Esophagus squamous epithelium (tissue), 5 donors: Measurements from ENCODE around the gene RPS6KA4. TPM values are rescaled to one million over a fixed set of nuclear protein-coding genes. Genes with fewer than 3 reads are reported as not detected.

Experiments used
- DNase-seq: peaks from one replicate; lab custom pipeline; 2025; lab: John Stamatoyannopoulos, UW
- H3K27ac ChIP-seq, 4 donors: fragments of 200-600 bp; sonication (generic); one replicate each; pipeline ENCODE4 v1.5.1; 2016 to 2019; ENCODE audit warnings: mild to moderate bottlenecking in 1 of 4
- H3K27me3 ChIP-seq, 4 donors: fragments of 200-600 bp; sonication (generic); 1 replicate in 3 of 4; 2 replicates in 1 of 4; pipeline versions ENCODE4 v1.5.1 to v1.6.0; 2017 to 2021; ENCODE audit warnings: antibody characterized with exemption in 1 of 4
- H3K36me3 ChIP-seq, 3 donors: fragments of 200-600 bp; sonication (generic); one replicate each; pipeline ENCODE4 v1.5.1; 2016 to 2019
- H3K4me1 ChIP-seq, 3 donors: fragments of 200-600 bp; sonication (generic); one replicate each; pipeline ENCODE4 v1.5.1; 2017 to 2019
- H3K4me3 ChIP-seq, 4 donors: fragments of 200-600 bp; sonication (generic); 1 replicate in 3 of 4; 2 replicates in 1 of 4; pipeline ENCODE4 v1.5.1; 2016 to 2019; ENCODE audit warnings: mild to moderate bottlenecking in 2 of 4, moderate library complexity in 1 of 4
- H3K9me3 ChIP-seq, 3 donors: fragments of 200-600 bp; sonication (generic); one replicate each; pipeline ENCODE4 v1.5.1; 2016 to 2019
- POLR2A ChIP-seq, 4 donors: fragments of 450-650 bp; IDR thresholded peaks; one replicate each; pipeline ENCODE4 v1.6.1; 2017; ENCODE audit warnings: antibody characterized with exemption in 4 of 4, mild to moderate bottlenecking in 4 of 4, moderate library complexity in 3 of 4
- WGBS, 2 donors: methylation state at CpG; one replicate each; pipeline ENCODE4 v1.1.5; 2018; 5-methylcytosine and 5-hydroxymethylcytosine counted together
- intact Hi-C: fragments of 100-400 bp; cut with DNase I; formaldehyde crosslinking; loops from one replicate; pipeline ENCODE4 v1.15.0; 2022
- total RNA-seq, 4 donors: library from RNA; depleted of rRNA; stranded (reverse); fragments of >200 nt; gene quantifications; one replicate each; pipeline ENCODE4 v1.1.0, GENCODE V29; 2016
- TF ChIP-seq, protein P1 (sequence below), 6 experiments: fragments of 450-650 bp in 4 of 6; fragments of 200-600 bp in 2 of 6; sonication (generic) in 2 of 6; IDR thresholded peaks; one replicate each; pipeline ENCODE4 v1.5.1; 2016 to 2019; ENCODE audit warnings: antibody characterized with exemption in 6 of 6, mild to moderate bottlenecking in 4 of 6, moderate library complexity in 4 of 6
- donor health status: DM: yes; HTN: yes; CAD: no.

Gene RPS6KA4
- total RNA-seq, 4 donors from 2014 or later, result 28.6 to 69.8 (median 55.0) TPM

DNA sequence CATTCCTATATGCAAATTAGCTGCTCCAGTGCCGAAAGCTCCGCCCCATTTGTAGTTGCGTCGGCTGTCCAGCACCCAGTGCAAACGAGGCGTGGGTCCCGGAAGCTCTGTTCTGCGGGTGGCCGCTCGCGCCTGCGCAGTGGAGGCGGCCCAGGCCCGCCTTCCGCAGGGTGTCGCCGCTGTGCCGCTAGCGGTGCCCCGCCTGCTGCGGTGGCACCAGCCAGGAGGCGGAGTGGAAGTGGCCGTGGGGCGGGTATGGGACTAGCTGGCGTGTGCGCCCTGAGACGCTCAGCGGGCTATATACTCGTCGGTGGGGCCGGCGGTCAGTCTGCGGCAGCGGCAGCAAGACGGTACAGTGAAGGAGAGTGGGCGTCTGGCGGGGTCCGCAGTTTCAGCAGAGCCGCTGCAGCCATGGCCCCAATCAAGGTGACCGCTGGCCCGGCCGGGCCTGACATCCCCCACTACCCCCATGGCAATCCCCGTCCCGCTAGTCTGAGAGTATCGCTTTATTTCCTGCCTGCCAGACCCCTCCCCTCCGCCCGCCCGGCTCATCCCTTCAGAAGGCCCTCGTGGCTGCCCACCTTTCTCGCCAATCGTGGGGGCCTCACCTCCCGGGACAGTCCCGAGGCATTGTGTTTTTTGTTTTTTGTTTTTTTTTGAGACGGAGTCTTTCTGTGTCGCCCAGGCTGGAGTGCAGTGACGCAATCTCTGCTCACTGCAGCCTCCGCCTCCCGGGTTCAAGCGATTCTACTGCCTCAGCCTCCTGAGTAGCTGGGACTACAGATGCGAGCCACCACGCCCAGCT, 40.8 kb upstream of the RPS6KA4 start, which contains the start of gene PRDX5:
Gene PRDX5, plus strand, starts transcription at position 161 of the 805 bp plus-strand sequence. Its CDS starts 95 bp downstream, at position 256.
- intact Hi-C loops, result no loop called here
- Histone ChIP-seq H3K27me3 (no peaks in the 10 kb centered on the region), H3K27ac (peak within 1 kb of the TSS; percentile 92 to 99 (median 98)), H3K9me3 (no peaks in the 10 kb centered on the region), H3K4me1 (peaks cover 43 to 87% (median 46%) of the 10 kb centered on the region in 3 donors), H3K36me3 (peaks cover 18 to 60% (median 28%) of the 10 kb centered on the region in 3 donors), H3K4me3 (peak within 1 kb of the TSS; percentile 60 to 91 (median 82))
- DNase-seq, result peak; percentile 81
- 0% methylated on average over 14 to 38 of the region's 61 CpGs for WGBS, 2 donors
- peak in 3 of 4 donors; percentile 91 to 94 (median 92) for TF ChIP-seq POLR2A (IDR thresholded peaks at IDR 0.05)
- TF ChIP-seq, protein P1, sequence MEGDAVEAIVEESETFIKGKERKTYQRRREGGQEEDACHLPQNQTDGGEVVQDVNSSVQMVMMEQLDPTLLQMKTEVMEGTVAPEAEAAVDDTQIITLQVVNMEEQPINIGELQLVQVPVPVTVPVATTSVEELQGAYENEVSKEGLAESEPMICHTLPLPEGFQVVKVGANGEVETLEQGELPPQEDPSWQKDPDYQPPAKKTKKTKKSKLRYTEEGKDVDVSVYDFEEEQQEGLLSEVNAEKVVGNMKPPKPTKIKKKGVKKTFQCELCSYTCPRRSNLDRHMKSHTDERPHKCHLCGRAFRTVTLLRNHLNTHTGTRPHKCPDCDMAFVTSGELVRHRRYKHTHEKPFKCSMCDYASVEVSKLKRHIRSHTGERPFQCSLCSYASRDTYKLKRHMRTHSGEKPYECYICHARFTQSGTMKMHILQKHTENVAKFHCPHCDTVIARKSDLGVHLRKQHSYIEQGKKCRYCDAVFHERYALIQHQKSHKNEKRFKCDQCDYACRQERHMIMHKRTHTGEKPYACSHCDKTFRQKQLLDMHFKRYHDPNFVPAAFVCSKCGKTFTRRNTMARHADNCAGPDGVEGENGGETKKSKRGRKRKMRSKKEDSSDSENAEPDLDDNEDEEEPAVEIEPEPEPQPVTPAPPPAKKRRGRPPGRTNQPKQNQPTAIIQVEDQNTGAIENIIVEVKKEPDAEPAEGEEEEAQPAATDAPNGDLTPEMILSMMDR (IDR thresholded peaks at IDR 0.05), result peak; percentile 34 to 94 (median 58)

DNA sequence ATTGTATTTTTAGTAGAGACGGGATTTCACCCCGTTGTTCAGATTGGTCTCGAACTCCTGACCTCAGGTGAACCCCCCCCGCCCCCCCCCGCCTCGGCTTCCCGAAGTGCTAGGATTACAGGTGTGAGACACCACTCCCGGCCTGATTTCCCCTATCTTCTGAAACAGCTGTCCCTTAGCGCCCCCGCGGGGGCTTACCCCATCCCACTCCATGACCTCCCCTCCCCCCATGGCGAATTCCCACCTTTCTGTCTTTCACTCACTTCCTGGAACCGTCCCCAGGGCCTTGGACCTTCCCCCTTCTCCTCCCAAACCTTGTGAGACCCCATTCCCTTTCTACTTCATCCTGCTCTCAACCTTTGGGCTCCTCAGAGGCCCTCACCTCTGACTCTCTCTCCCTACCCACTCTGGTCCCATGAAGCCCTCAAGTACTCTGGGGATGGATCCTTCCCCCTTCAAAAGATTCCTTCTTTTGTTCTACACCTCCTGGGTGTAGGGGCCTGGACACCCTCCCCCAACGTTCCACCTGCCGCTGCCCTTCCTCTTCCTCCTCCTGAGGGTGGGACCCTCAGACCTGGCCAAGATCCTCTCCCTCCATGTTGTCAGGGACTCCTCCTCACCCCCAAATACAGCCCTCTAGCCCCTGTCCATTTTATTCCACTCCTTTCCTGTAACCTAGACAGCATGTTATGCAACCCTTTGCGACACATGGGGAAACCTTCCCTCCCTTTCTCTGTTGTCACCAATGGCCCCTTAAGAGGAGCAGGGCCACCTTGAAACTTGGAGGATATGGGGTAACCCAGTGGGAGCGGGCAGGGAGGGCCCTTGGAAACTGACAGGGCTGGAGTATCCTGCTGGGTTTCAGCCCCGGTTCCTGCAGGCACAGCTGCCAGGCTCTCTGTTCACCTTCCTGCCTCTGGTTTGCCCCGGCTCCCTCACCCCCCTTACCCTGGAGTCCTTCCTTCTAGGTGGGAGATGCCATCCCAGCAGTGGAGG, 39.9 kb upstream of the RPS6KA4 start:
- Histone ChIP-seq H3K36me3 (peaks cover 21 to 59% (median 27%) of the 10 kb centered on the region in 3 donors), H3K9me3 (no peaks in the 10 kb centered on the region), H3K4me1 (peaks cover 38 to 87% (median 45%) of the 10 kb centered on the region in 3 donors), H3K4me3 (peak overlapping the region; percentile 60 to 91 (median 82)), H3K27me3 (no peaks in the 10 kb centered on the region), H3K27ac (peak overlapping the region; percentile 92 to 99 (median 98))
- intact Hi-C loops, result no loop called here
- TF ChIP-seq, protein P1 (IDR thresholded peaks at IDR 0.05), result no peak
- TF ChIP-seq POLR2A (IDR thresholded peaks at IDR 0.05), result no peak
- WGBS, 2 donors, result 17 to 20% methylated on average over 12 to 13 of the region's 19 CpGs
- DNase-seq, result no peak

DNA sequence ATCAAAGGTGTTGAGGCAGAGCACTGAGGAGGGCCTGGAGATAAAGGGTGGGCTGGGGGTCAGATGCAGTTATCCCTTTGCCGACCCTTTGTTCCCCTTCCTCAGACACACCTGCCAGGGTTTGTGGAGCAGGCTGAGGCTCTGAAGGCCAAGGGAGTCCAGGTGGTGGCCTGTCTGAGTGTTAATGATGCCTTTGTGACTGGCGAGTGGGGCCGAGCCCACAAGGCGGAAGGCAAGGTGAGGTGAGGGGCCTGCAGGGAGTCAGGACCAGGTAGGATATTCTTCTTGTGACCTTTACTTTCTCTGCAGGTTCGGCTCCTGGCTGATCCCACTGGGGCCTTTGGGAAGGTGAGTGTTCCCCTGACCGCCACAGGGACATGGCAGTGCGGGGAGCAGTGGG, 38.4 kb upstream of the RPS6KA4 start:
- Histone ChIP-seq H3K9me3 (no peaks in the 10 kb centered on the region), H3K27me3 (no peaks in the 10 kb centered on the region), H3K36me3 (peaks cover 12 to 44% (median 16%) of the 10 kb centered on the region in 3 donors), H3K4me3 (no peak overlapping the region), H3K27ac (peak overlapping the region; percentile 74 to 99 (median 94)), H3K4me1 (peaks cover 46 to 87% (median 48%) of the 10 kb centered on the region in 3 donors)
- DNase-seq, result no peak
- 86 to 100% methylated on average over 1 to 7 of the region's 7 CpGs for WGBS, 2 donors
- intact Hi-C loops, result no loop called here
- TF ChIP-seq POLR2A (IDR thresholded peaks at IDR 0.05), result no peak
- TF ChIP-seq, protein P1 (IDR thresholded peaks at IDR 0.05), result no peak

DNA sequence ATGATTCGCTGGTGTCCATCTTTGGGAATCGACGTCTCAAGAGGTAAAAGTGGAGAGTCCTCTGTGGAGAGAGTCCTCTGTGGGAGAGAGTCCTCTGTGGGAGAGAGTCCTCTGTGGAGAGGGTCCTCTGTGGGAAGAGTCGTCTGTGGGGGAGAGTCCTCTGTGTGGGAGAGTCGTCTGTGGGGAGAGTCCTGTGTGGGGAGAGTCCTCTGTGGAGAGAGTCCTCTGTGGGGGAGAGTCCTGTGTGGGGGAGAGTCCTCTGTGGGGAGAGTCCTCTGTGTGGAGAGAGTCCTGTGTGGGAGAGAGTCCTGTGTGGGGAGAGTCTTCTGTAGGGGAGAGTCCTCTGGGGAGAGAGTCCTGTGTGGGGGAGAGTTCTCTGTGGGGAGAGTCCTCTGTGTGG, 37.9 kb upstream of the RPS6KA4 start:
- peak overlapping the region; percentile 74 to 99 (median 94) for H3K27ac ChIP-seq
- H3K27me3 ChIP-seq, result no peaks in the 10 kb centered on the region
- H3K36me3 ChIP-seq, result peaks cover 7 to 40% (median 14%) of the 10 kb centered on the region in 3 donors
- H3K9me3 ChIP-seq, result no peaks in the 10 kb centered on the region
- DNase-seq, result no peak
- TF ChIP-seq, protein P1 (IDR thresholded peaks at IDR 0.05), result no peak
- no peak for TF ChIP-seq POLR2A (IDR thresholded peaks at IDR 0.05)
- peaks cover 45 to 84% (median 46%) of the 10 kb centered on the region in 3 donors for H3K4me1 ChIP-seq
- no peak overlapping the region for H3K4me3 ChIP-seq
- intact Hi-C loops, result no loop called here
- 41% methylated on average over 3 of the region's 5 CpGs; no CpG with 5 or more reads in 1 of the 2 donors for WGBS, 2 donors
